ENCODE data around the gene GALNT18.
"Not testable (repeated sequence)": the region's sequence is repeated elsewhere in the genome, so short reads cannot be mapped to it uniquely, and the experiment has no call there.

GALNT18 gene

GRCh38 chr11:11380340-11380739 lies 241.5 kb downstream of the GALNT18 start:
- no peak for DNase-seq

DNA sequence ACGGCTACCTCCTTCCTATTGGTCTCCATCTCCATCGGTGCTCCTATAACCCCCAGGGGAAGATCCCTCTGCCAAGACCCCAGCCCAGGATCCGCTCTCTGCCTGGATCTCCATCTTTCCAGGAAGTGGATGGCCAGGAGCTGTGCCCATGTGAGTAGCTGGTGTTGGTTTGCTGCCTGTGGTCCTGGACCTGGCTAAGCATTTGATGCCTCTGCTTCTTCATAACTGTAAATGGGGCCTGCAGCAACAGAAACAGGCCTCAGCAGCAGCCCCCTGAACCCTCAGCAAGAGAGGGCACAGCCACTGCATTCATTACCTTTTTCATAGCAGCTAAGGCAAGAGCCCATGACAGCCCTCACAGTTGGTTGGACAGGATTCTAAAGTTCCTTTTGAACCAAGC lies 242.1 kb downstream of the GALNT18 start:
- no peak for DNase-seq

- DNase-seq: no peak
Observed at GRCh38 chr11:11378184-11378940, 243.4 kb downstream of the GALNT18 start.

- no peak for DNase-seq
Observed at GRCh38 chr11:11374358-11375148, 247.3 kb downstream of the GALNT18 start.

- DNase-seq: no peak
Observed at GRCh38 chr11:11373934-11374333, 247.9 kb downstream of the GALNT18 start.

DNA sequence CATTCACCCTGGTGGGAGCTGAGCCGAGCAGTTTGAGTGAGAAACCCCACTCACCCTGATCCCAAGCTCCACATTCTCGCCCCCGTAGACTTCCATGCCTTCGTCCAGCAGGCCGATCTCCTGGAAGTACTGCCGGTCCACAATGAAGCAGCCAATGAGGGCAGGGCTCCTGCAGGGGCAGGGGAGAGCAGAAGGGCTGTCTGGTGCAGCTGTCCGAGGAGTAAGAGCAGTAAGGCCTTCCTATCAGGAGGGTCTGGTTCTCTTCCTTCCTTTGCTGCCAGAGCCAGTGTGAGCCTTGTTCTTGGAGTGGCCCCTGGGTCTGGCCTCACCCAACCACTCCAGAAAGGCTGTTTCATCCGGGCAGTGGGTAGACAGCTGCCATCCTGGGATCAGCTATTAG lies 249.3 kb downstream of the GALNT18 start:
- DNase-seq: no peak

DNA sequence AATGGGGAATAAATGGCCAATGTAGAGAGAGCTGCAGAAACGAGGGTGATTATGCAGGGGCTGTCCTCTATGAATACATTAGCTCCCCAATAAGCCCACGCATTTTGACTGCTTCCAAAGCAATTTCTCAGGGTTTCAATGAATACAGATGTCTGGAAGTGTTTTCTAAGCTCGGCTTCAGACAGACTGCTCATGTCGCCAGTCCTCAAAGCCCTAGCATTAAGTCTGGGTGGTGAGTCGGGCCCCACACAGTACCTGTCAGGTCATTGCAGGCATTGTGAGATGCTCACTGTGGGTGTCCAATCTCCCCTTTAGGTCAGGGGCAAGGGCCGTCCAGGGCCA lies 250.9 kb downstream of the GALNT18 start:
- no peak for DNase-seq

DNA sequence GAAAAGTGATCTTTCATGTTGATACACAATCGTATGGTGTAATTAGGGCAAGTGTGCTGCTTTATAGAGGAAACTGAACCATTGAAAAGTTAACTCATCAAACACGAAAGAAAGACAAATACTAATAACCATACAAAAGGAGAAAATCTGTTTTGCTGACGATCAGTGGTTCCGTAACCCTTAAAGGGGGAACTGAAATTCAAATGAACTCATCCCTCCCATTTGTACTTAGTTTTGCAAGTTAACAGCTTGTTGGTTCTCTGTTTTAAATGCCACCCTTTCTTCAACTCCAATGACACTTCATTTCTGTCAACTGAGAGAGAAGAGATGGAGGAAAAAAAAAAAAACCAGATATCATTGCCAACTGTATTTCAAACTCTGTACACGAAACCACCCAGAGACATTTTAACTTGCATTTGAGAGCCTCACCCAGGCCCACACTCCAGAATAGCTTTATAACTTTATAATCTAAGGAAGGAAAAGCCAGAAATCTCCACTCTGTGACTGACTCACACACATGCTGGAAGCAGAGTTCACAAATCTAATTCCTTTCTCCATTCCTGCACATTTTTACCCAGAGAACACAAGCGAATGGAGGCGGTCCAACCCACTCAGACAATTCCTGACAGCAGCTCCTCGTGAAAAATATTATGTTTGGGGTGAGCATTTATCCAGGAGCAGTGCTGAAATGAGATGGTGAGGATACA lies 251.4 kb downstream of the GALNT18 start:
- no peak for DNase-seq

- DNase-seq: no peak
Observed at GRCh38 chr11:11366793-11367192, 255.0 kb downstream of the GALNT18 start.

DNA sequence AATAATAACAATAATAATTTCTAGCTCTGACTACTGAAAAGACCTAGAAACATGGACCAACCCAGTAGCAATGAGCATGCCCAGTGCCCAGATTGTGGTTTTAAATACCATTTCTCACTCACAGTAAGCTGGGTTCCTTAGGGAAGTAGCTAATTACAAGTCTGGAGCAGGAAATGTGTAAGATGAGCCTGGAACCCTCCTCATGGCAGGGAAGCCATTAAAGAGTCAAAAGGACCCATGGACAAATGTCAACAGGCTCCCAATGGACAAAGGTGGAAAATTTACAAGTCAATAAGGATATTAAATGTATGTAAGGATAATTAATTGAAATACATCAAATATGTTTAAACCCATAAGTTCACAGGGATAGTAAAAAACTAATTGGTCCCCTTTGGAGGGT lies 258.1 kb downstream of the GALNT18 start:
- DNase-seq: no peak

DNA sequence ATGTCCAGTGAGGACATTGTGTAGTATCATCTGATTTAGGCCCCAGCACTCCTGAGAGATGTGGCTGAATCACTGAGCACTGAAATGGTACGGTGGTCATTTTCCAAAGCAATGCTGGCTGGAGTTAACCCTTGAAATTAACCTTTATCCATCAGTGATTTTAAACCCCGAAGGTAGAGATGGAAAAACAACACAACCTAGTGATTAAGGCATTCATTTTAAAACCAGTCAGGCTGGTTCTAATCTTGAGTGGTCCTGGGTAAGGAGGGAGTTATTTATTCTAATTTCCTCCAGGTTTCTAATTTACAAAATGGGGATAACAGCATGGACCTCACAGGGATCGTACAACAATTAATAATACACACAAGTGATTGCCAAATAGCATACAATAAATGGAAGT lies 262.2 kb downstream of the GALNT18 start:
- no peak for DNase-seq

DNA sequence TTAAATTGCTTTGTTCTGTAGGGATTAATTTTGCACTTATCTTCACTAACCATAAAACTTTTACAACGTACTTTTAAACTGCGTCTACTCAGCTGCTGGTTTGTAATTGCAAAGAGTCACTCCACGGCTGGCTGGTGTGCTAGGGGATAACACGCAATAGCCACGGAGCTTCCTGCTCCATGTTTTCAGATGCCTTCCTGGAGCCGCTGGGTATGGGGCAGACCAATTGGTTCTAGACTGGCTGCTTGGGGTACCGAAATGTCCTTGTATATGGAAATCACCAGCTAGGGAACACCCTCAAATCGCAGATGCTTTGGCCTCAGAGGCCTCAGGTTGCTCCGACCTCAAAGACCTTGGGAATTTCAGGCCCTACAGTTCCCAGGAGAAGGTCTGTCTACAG lies 265.0 kb downstream of the GALNT18 start:
- DNase-seq: no peak

- not testable (repeated sequence) for DNase-seq
Observed at GRCh38 chr11:11352878-11353277, 268.9 kb downstream of the GALNT18 start, which contains the start of gene CSNK2A3. TSS of gene CSNK2A3 (minus strand) at chr11:11353250. CDS start at chr11:11353119, 131 bp downstream.

DNA sequence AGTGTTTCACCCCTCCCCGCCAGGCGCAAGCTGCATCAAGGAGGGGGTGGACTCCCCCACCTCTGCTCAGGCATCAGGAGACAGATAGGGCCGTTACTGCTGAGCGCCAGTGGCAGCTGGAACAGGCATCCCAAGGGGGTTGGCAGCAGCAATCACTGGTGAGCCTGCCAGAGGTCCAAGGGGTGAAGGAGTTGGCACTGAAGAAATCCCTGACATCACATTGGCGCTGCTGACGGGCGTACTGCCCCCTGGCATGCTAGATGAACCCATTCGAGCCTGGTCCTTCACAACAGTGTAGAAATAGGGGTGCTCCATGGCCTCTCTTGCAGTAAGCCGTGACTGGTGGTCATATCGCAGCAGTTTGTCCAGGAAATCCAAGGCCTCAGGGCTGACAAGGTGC lies 270.0 kb downstream of the GALNT18 start:
- not testable (repeated sequence) for DNase-seq

GRCh38 chr11:11351042-11351586 lies 270.7 kb downstream of the GALNT18 start:
- no peak for DNase-seq

GRCh38 chr11:11349870-11350337 lies 271.9 kb downstream of the GALNT18 start:
- DNase-seq: no peak

DNA sequence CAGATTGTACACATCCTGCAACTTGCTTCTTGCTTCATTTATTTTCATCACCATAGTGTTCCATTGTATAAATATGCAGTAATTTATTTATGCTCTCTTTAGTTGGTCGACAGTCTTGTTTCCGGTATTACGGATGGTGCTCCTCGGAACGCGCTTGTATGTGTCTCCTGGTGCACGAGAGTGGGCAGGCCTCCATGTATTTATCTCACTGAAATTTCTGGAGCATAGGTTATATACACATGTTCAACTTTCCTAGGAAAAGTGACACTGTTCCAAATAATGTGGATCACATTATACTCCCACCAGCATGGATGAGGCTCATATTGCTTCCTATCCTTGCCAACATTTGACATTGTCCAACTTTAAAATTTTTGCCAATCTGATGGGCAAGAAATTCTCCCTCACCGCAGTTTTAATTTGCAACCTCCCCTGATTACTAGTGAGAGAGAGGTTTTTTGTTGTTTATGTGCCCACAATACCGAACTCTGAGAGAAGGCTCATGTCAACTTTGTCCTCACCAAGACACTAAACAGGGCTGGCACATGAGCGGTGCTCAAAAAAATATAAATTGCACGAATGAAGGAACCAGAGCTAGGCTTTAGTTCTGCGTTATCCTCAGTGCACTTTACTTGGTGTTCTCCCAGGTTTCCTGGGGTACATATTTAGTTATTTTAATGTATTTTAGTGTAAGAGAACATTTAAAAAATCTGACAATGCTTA lies 272.5 kb downstream of the GALNT18 start:
- no peak for DNase-seq

DNA sequence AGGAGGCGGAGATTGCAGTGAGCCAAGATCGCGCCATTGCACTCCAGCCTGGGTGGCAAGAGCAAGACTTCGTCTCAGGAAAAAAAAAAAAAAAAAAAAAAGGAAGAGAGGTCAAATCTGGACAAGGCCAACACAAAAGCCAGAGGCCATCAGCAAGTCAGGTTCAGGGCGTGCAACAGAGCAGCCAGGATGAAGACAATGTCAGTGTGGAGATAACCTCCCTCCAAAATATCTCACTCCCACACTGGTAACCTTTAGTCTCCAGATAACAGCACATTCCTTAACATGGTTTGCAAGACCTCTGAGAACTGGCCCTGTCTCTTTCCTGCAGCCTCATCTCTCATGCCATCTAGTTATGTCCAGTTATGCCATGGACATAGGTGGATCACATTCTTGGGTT lies 273.5 kb downstream of the GALNT18 start:
- no peak for DNase-seq

GRCh38 chr11:11347592-11347991 lies 274.2 kb downstream of the GALNT18 start:
- no peak for DNase-seq

DNA sequence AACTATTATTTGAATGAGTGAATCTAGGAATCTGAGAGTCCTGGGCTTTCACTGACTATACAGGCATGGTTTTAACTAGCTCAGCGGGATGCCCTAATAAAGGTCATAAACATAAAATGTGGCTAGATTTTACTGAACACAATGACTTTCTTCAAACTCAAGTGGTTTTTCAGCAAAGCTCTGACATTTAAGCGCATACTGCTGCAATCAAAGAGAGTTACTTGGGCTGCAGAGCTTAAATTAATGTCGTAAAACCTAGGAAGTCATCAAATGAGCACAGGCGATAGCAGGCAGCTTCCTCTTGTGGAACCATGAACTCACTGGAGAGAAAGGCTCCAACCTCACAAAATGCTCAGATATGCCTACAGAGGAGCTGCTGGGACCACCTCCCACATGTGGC lies 275.5 kb downstream of the GALNT18 start:
- DNase-seq: no peak

DNA sequence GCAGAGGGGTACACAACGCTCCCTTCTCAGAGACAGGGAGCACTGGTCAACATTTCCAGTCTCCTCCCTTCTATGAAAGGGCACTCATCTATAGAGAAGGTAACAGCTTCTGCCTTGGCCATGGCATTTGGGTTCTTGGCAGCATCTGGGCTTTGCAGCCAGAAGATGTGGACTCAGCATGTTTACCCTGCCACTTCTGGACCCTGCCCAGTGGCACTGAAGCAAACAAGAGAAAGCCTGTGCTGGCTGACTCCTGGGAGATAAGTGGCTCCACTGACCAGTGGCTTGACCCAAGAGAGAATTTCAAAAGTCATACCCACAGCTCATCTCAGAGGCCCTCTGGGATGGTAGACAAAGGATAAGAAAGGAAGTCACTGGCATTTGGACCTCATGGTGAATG lies 276.7 kb downstream of the GALNT18 start:
- no peak for DNase-seq

DNA sequence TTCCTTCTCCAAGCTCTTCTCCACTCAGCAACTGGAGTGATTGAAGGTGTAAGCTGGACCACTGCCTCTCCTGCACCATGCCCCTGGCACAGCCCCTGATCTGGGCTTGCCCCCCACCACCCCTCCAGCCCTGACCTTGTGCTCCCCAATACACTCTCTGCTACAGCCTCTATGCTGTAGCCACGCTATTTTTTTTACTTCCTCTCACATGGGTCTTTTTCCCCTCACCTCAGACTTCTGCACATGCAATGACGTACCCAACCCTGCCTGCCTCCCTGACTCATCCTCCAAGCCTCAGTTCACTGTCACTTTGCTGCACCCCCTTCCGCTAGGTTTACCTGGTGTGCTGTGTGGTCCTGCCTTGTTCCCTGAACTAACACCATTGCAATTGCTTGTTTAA lies 277.8 kb downstream of the GALNT18 start:
- DNase-seq: no peak

DNA sequence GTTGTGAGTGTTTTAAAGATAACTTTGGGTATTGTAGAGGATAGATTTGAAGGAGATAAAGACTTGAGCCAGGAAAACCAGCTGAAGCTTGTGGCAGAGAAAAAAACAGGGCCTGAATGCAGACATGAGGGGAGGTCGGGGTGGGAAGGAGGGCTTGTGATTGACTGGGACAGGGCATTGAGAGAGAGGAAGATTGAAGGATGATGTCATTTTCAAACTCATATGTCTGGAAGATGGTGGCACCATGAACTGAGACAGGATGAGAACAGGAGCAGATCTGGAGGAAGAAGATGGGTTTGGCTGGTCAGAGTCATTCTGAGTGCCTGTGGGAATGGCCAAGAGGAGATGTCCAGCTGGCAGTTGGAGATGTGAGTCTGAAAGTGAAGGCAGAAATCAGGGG lies 283.5 kb downstream of the GALNT18 start:
- DNase-seq: no peak
